Measurements from ENCODE around the gene SPATA6.
"Not testable (repeated sequence)": the region's sequence is repeated elsewhere in the genome, so short reads cannot be mapped to it uniquely, and the experiment has no call there.

Gene SPATA6

GRCh38 chr1:48462716-48463302, 9.2 kb downstream of the SPATA6 start:
- no peak for DNase-seq (ENCODE audit: low spot score)

GRCh38 chr1:48450505-48450904, 21.5 kb downstream of the SPATA6 start:
- DNase-seq (ENCODE audit: low spot score) = no peak

GRCh38 chr1:48448932-48449331, 23.1 kb downstream of the SPATA6 start:
- no peak for DNase-seq (ENCODE audit: low spot score)

GRCh38 chr1:48444186-48444585, 27.8 kb downstream of the SPATA6 start:
- DNase-seq (ENCODE audit: low spot score) = not testable (repeated sequence)

GRCh38 chr1:48442864-48443619, 29.0 kb downstream of the SPATA6 start:
- no peak for DNase-seq (ENCODE audit: low spot score)

- DNase-seq (ENCODE audit: low spot score) = not testable (repeated sequence)
These were observed 31.2 kb downstream of the SPATA6 start for GRCh38 chr1:48440786-48441185.

GRCh38 chr1:48439380-48439779, 32.6 kb downstream of the SPATA6 start:
- no peak for DNase-seq (ENCODE audit: low spot score)

GRCh38 chr1:48437379-48437778, 34.6 kb downstream of the SPATA6 start:
- DNase-seq (ENCODE audit: low spot score) = not testable (repeated sequence)

GRCh38 chr1:48435312-48436002, 36.5 kb downstream of the SPATA6 start:
- not testable (repeated sequence) for DNase-seq (ENCODE audit: low spot score)

- no peak for DNase-seq (ENCODE audit: low spot score)
These were observed 41.2 kb downstream of the SPATA6 start for GRCh38 chr1:48430832-48431231.

- DNase-seq (ENCODE audit: low spot score) = no peak
These were observed 50.0 kb downstream of the SPATA6 start for GRCh38 chr1:48422009-48422408.

GRCh38 chr1:48418742-48419141, 53.3 kb downstream of the SPATA6 start:
- DNase-seq (ENCODE audit: low spot score) = no peak

GRCh38 chr1:48415050-48415449, 57.0 kb downstream of the SPATA6 start:
- DNase-seq (ENCODE audit: low spot score) = no peak

- no peak for DNase-seq (ENCODE audit: low spot score)
These were observed 57.7 kb downstream of the SPATA6 start for GRCh38 chr1:48414264-48414663.

- DNase-seq (ENCODE audit: low spot score) = no peak
These were observed 66.1 kb downstream of the SPATA6 start for GRCh38 chr1:48405940-48406339.

GRCh38 chr1:48405400-48405799, 66.6 kb downstream of the SPATA6 start:
- no peak for DNase-seq (ENCODE audit: low spot score)

- DNase-seq (ENCODE audit: low spot score) = no peak
These were observed 69.4 kb downstream of the SPATA6 start for GRCh38 chr1:48402599-48402998.

GRCh38 chr1:48396208-48396607, 75.8 kb downstream of the SPATA6 start:
- DNase-seq (ENCODE audit: low spot score) = no peak

GRCh38 chr1:48391926-48392325, 80.1 kb downstream of the SPATA6 start:
- DNase-seq (ENCODE audit: low spot score) = no peak

- DNase-seq (ENCODE audit: low spot score) = no peak
These were observed 84.6 kb downstream of the SPATA6 start for GRCh38 chr1:48387409-48387808.

- no peak for DNase-seq (ENCODE audit: low spot score)
These were observed 97.2 kb downstream of the SPATA6 start for GRCh38 chr1:48374785-48375184.

- DNase-seq (ENCODE audit: low spot score) = no peak
These were observed 100.4 kb downstream of the SPATA6 start for GRCh38 chr1:48371598-48371997.

- DNase-seq (ENCODE audit: low spot score) = no peak
These were observed 109.1 kb downstream of the SPATA6 start for GRCh38 chr1:48362901-48363300.

Measured in SW480 (cell line).